Measurements from ENCODE around the gene SLC35B2.

The SLC35B2 gene

DNA sequence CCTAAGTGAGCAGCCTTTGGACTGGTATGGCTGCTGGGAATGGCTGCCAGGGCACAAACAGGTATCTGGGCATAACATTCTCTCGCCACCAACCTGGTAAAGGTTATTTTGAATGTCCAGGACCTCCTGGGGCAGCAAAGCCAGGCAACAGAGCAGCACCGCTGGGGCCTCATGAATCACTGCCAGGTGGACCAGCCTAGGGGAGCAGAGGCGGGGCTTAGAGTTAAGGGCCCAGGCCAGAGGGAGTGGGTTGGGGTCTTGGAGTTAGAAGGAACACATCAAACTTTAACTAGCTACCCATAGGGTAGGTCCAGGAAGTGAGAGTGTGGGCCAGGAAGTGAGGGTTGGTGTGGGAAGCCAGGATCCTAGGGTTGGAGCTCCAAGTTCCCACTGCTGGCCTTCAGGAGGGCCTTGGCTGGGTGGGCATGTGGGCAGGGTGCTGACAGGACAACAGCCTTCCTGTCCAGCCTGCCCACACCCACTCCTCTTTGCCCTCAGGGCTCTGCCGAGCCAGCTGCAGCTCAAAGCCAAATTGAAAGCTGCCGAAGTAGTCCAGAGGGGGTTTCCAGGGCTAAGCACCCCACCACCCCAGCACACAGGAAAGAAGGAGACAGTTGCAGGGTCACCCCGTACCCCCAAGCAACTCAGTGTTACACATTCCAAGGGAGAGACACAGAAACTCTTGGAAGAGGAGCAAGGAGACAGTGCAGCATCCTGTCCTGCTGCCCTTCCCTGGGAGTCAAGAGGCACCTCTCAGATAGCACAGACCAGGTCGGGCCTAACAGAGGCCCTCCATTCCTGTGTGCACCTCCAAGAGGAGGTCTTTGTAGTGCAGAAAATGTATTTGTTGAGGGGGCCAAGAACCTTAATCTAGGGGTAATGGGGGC lies 5.4 kb upstream of the SLC35B2 start:
- TF ChIP-seq, protein P1, sequence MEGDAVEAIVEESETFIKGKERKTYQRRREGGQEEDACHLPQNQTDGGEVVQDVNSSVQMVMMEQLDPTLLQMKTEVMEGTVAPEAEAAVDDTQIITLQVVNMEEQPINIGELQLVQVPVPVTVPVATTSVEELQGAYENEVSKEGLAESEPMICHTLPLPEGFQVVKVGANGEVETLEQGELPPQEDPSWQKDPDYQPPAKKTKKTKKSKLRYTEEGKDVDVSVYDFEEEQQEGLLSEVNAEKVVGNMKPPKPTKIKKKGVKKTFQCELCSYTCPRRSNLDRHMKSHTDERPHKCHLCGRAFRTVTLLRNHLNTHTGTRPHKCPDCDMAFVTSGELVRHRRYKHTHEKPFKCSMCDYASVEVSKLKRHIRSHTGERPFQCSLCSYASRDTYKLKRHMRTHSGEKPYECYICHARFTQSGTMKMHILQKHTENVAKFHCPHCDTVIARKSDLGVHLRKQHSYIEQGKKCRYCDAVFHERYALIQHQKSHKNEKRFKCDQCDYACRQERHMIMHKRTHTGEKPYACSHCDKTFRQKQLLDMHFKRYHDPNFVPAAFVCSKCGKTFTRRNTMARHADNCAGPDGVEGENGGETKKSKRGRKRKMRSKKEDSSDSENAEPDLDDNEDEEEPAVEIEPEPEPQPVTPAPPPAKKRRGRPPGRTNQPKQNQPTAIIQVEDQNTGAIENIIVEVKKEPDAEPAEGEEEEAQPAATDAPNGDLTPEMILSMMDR (IDR thresholded peaks at IDR 0.05; ENCODE audit: insufficient read depth, low read depth, low read length, missing control alignments), result no peak
- no peak overlapping the region for H3K4me3 ChIP-seq (ENCODE audit: low read length)
- no peak for DNase-seq (ENCODE audit: low read depth)

DNA sequence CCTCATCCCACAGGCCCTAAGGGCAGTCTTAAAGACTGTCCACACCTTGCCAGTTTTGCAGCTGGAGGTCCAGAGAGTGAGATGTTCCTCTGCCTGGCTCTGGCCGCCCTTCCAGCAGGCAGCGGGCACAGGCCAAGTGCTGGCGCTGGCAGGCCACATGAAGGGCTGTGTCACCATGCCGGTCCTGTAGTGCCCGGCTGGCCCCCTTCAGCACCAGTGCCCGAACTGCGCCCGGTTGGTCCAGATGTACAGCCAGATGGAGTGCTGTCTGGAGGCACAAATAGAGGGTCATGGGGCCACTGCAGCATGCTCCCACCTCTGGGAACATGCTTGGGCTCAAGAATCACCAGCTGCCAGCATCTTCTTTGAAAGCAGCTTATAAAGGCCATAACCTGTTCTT lies 4.3 kb upstream of the SLC35B2 start:
- TF ChIP-seq, protein P1 (IDR thresholded peaks at IDR 0.05; ENCODE audit: insufficient read depth, low read depth, low read length, missing control alignments), result no peak
- H3K4me3 ChIP-seq (ENCODE audit: low read length), result no peak overlapping the region
- no peak for DNase-seq (ENCODE audit: low read depth)

DNA sequence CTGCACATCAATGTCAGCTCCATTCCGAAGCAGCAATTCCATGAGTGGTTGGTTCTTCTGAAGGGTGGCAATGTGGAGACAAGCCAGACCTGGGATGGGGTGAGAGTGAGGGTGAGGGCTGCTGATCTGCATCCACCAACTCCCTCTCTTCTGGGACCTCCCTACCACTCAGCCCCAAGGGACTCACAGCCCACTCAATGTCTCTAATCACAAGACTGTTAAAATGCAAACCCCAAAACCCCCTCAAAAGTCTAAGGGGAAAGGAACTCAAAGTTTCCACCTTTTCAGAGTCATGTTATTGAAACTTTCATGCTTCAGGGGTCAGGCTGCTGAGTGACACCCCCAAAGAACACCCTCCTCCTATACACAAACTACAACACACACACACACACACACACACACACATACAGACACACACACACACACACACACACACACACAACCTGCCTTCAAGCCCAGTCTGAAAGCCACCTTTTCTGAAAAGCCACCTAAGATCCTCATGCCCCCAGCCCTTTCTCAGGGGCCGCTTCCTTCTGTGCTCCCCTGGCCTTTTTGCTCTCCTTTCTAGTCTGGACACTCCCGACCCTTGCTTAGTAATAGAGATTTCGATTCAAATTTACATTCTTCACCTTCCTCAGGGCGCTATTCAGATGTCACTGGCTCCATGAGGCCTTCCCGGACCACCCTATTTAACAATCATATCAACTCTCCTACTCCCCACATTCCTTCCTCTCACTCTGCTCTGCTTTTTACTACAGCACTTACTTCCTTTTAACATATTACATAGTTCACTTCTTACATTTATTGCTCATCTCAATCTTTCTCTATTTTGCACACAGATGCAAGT lies 3.3 kb upstream of the SLC35B2 start:
- H3K4me3 ChIP-seq (ENCODE audit: low read length), result no peak overlapping the region
- no peak for DNase-seq (ENCODE audit: low read depth)
- TF ChIP-seq, protein P1 (IDR thresholded peaks at IDR 0.05; ENCODE audit: insufficient read depth, low read depth, low read length, missing control alignments), result no peak

DNA sequence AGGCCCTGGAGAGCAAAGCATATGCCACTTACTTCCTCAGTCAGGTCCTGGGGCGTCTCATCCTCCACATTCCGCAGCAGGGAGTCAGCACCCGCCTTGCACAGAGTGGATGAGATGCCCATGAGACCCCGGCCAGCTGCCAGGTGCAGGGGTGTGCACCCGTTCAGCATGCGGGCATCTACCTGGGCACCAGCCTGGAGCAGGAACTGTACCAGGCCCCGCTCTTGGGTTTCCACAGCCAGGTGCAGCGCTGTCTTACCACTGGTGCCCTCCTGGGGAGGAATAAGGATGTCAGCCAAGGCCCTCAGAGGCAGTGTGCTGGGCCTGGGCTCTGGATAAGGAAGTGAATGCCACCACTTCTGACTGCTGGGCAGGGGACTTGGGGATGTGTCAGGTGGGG lies 2.7 kb upstream of the SLC35B2 start:
- DNase-seq (ENCODE audit: low read depth), result no peak
- H3K4me3 ChIP-seq (ENCODE audit: low read length), result no peak overlapping the region
- TF ChIP-seq, protein P1 (IDR thresholded peaks at IDR 0.05; ENCODE audit: insufficient read depth, low read depth, low read length, missing control alignments), result no peak

DNA sequence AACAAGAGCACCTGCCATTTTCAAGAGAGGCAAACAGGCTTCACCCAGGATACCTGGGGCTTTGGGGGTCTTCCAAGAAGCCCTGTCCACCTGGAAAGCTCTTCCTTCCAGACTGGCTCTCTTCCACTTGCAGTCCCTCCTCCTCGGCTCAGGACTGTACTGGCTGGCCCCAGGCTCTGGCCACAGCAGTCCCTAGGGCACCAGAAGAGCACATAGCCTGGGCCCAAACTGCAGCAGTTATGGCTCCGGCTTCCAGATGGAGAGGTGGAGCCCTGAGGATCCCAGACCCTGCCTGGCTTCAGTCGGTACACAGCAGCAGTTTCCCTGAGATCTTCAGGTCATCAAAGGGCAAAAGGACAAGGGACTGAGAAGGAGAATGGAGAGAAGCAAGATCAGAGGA lies 1.6 kb upstream of the SLC35B2 start:
- H3K4me3 ChIP-seq (ENCODE audit: low read length), result no peak overlapping the region
- TF ChIP-seq, protein P1 (IDR thresholded peaks at IDR 0.05; ENCODE audit: insufficient read depth, low read depth, low read length, missing control alignments), result no peak
- no peak for DNase-seq (ENCODE audit: low read depth)

DNA sequence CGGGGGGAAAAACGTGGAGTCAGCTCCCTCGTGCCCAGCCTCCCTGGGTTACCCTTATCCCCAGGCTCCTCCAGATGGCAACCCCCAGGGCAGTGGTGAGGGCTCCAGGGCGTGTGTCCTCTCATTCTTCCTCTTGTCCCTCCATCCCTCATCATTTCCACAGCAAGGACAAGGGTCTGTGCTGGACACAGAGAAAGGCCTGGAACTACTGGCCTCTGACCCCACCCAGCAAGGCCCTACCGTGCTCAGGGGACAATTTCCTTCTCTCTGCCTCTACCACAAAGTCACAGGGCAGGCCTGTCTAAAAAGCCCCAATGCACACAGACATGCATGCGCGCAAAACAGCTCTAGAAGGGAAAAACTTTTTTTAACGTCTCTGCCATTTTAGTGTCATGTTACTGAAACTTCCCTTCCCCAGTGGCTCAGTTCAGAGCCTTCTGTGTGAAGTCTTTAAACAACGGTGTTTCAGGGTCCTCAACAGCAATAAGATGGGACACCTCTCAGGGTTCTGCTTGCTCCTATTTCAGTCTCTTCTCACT lies 1.1 kb upstream of the SLC35B2 start:
- TF ChIP-seq, protein P1 (IDR thresholded peaks at IDR 0.05; ENCODE audit: insufficient read depth, low read depth, low read length, missing control alignments), result no peak

More for the DNA sequence above, 1.1 kb upstream of the SLC35B2 start:
- DNase-seq (ENCODE audit: low read depth), result no peak
- H3K4me3 ChIP-seq (ENCODE audit: low read length), result no peak overlapping the region
